NT2/D1 (cell line): Measurements from ENCODE around the gene CPN2.

Experiments
- SUZ12 ChIP-seq: IDR thresholded peaks from 2 replicates; pipeline ENCODE4 v1.6.1; 2011; ENCODE audit not compliant: insufficient read length, insufficient read depth; ENCODE audit errors: extremely low read depth
- YY1 ChIP-seq: IDR thresholded peaks from 2 replicates; pipeline ENCODE4 v1.6.1; 2011; ENCODE audit not compliant: insufficient read length, insufficient read depth
- ZNF274 ChIP-seq: IDR thresholded peaks from 2 replicates; pipeline ENCODE4 v1.6.1; 2011; ENCODE audit warnings: mild to moderate bottlenecking, low read depth, low read length

- no peak for TF ChIP-seq ZNF274
- TF ChIP-seq YY1 = no peak
- TF ChIP-seq SUZ12 = no peak
Observed at GRCh38 chr3:194333981-194334320, 17.2 kb downstream of the CPN2 start.
